Measurements from ENCODE around the gene PLSCR5. TPM values are rescaled to one million over a fixed set of nuclear protein-coding genes. Genes with fewer than 3 reads are reported as not detected.

Gene PLSCR5
- total RNA-seq (2021; ENCODE audit: unreplicated experiment) (not detected), Bru-seq, nascent RNA (not detected), BruChase-seq, experiment 1, labeled RNA remaining after a 2-hour chase (percentile 3 among the genes with signal in this experiment), BruChase-seq, experiment 2, labeled RNA remaining after a 6-hour chase (not detected)
- polyA plus RNA-seq (2012; ENCODE audit: insufficient read length), result not detected
- long read RNA-seq, result 0 reads

DNA sequence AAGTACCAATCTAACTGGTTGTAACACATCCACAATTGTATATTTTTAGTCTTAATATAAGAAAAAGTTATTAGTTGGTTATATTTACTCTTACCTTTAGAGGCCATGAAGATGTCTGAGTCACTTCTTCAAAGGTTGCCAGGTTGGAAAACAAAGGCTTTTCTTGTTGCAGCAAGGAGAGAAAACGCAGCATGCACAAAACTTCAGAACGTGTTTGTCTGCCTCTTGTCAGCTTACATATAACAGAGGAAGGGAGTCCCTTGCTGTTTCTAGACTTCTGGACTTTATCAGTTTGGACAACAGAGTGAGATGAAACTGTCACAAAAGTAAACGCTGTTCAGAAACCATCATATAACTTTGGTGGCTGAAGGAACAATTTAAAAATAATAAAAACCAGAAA lies at the start of gene PLSCR5:
Gene PLSCR5 (minus strand): TSS at position 241 of the 400 bp plus-strand sequence. CDS start 134 bp downstream, at position 107.
- no peak for ATAC-seq

GRCh38 chr3:146653978-146654377 lies 48.8 kb upstream of the PLSCR5 start:
- intact Hi-C loops (cut with micrococcal nuclease; ENCODE audit: unreplicated experiment) (no loop called here), in situ Hi-C loops (cut with HindIII; ENCODE audit: low pct_unique_long_range_greater_than_20kb, low sequenced_read_pairs) (no loop called here)
- no peak overlapping the region for H3K4me3 ChIP-seq (ENCODE audit: low read depth in 2 of 2, low read length in 2 of 2)
- no peak overlapping the region for H3K27ac ChIP-seq (ENCODE audit: low read length)
- CTCF ChIA-PET, result no interaction called here
- H3K27me3 ChIP-seq (ENCODE audit: control insufficient read depth, insufficient read depth, low read length), result no peaks in the 10 kb centered on the region
- POLR2A ChIA-PET, result no interaction called here
- ATAC-seq (no peak), DNase-seq (ENCODE audit: low read depth, low spot score) (no peak)
- no peaks in the 10 kb centered on the region for H3K36me3 ChIP-seq (ENCODE audit: control insufficient read depth, insufficient read depth, low read length)
- no peaks in the 10 kb centered on the region for H3K4me1 ChIP-seq (ENCODE audit: control insufficient read depth, insufficient read depth, low read length)
- H3K9me3 ChIP-seq (ENCODE audit: control insufficient read depth, insufficient read depth, low read depth, low read length), result no peaks in the 10 kb centered on the region
- TF ChIP-seq POLR2AphosphoS5 (IDR thresholded peaks at IDR 0.05; ENCODE audit: low read depth, low read length), result no peak
- no peak for TF ChIP-seq CTCF (IDR thresholded peaks at IDR 0.05)
- TF ChIP-seq SIN3A (IDR thresholded peaks at IDR 0.05; ENCODE audit: borderline replicate concordance, insufficient read depth, low read depth, low read length), result no peak
- TF ChIP-seq REST (IDR thresholded peaks at IDR 0.05; ENCODE audit: insufficient read depth in 1 of 2, low read depth in 2 of 2, low read length in 1 of 2), result no peak
- TF ChIP-seq TCF7L2 (IDR thresholded peaks at IDR 0.05; ENCODE audit: low read depth, low read length), result no peak
- no TSS peak for BruUV-seq (replicated peaks)

More for the DNA sequence above, at the start of gene PLSCR5:
- TF ChIP-seq CTCF (IDR thresholded peaks at IDR 0.05) (no peak), SIN3A (IDR thresholded peaks at IDR 0.05; ENCODE audit: borderline replicate concordance, insufficient read depth, low read depth, low read length) (no peak), REST (IDR thresholded peaks at IDR 0.05; ENCODE audit: insufficient read depth in 1 of 2, low read depth in 2 of 2, low read length in 1 of 2) (no peak), POLR2AphosphoS5 (IDR thresholded peaks at IDR 0.05; ENCODE audit: low read depth, low read length) (no peak), TCF7L2 (IDR thresholded peaks at IDR 0.05; ENCODE audit: low read depth, low read length) (no peak)
- intact Hi-C loops (cut with micrococcal nuclease; ENCODE audit: unreplicated experiment) (no loop called here), in situ Hi-C loops (cut with HindIII; ENCODE audit: low pct_unique_long_range_greater_than_20kb, low sequenced_read_pairs) (no loop called here)
- H3K27ac ChIP-seq (ENCODE audit: low read length), result no peak within 1 kb of the TSS
- H3K36me3 ChIP-seq (ENCODE audit: control insufficient read depth, insufficient read depth, low read length), result no peaks in the 10 kb centered on the region
- BruUV-seq (replicated peaks), result no TSS peak
- H3K27me3 ChIP-seq (ENCODE audit: control insufficient read depth, insufficient read depth, low read length), result no peaks in the 10 kb centered on the region; the same call in 1 of the 2 replicates
- H3K9me3 ChIP-seq (ENCODE audit: control insufficient read depth, insufficient read depth, low read depth, low read length), result no peaks in the 10 kb centered on the region
- POLR2A ChIA-PET, result no interaction called here
- CTCF ChIA-PET, result interaction anchor here (0.6 to 0.8 kb wide), 2 partner anchors 14 to 22 kb away, joined by 3 to 5 read pairs; no protein-coding TSS in a partner anchor
- no peak for DNase-seq (ENCODE audit: low read depth, low spot score)
- H3K4me3 ChIP-seq (ENCODE audit: low read depth in 2 of 2, low read length in 2 of 2), result no peak within 1 kb of the TSS
- no peaks in the 10 kb centered on the region for H3K4me1 ChIP-seq (ENCODE audit: control insufficient read depth, insufficient read depth, low read length)

Measured in Panc1 (cell line).